ENCODE data around the gene AHNAK2. TPM values are rescaled to one million over a fixed set of nuclear protein-coding genes. Genes with fewer than 3 reads are reported as not detected.
"Not testable (repeated sequence)": the region's sequence is repeated elsewhere in the genome, so short reads cannot be mapped to it uniquely, and the experiment has no call there.

AHNAK2 gene
- total RNA-seq, 1 experiment from 2014 or later: 12.3 TPM

DNA sequence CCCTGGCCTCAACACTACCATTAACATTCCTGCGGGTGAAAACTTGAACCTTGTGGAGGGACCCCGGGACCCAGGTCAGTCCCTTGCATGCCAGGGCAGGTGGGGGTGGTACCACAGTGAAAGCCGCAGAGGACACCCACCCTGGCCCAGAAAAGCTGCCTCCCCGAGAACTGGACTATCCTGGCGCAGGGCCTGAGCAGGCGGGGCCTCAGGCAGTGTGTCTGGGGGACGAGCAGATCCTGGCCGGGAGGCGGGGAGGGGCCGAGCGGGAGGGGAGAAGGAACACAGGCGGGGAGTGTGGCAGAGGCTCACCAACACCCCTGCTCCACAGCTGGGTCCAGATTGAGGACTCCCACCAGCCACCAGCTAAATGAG is 10.0 kb downstream of the AHNAK2 start:
- in situ Hi-C loops (cut with HindIII; ENCODE audit: low pct_unique_long_range_greater_than_20kb, low sequenced_read_pairs): no loop called here

DNA sequence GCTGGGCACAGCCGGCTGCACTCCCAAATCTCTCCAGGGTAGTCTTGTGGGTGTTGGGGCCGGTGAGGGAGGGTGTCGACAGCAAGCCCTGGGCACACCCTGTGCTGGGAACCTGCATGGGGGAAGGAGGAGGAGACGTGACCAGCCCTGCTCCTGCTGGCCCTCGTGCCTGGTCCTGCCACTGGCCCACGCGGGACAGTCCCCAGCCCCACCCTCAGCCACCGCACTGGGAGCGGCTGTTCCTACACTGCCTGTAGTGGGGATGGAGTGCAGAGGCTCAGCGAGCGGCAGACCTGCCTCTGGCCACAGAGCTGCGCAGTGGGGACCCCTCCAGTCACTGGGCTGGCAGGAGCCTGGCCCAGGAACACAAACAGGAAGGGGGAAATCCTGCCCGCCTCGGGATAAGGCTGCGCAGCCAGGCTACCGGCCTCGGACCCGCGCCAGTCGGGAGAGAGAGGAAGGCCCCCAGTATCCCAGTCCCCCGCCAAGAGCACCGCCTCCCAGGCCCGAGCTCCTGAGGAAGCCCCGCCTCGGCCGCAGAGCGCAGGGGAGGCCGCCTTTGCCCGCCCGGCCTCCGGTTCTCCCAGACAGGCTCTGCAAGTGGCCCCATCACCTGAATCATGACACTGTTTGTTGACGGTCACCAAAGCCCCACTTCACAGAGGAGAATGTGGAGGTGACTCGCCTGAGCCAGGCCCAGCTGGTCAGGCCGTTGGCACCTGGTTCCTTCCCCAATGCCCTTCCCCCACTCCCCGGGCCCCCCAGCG is 10.6 kb downstream of the AHNAK2 start:
- in situ Hi-C loops (cut with HindIII; ENCODE audit: low pct_unique_long_range_greater_than_20kb, low sequenced_read_pairs): no loop called here
- no peak for DNase-seq (ENCODE audit: low read depth, low spot score)

More for the DNA sequence above, 10.0 kb downstream of the AHNAK2 start:
- no peak for DNase-seq (ENCODE audit: low read depth, low spot score)

DNA sequence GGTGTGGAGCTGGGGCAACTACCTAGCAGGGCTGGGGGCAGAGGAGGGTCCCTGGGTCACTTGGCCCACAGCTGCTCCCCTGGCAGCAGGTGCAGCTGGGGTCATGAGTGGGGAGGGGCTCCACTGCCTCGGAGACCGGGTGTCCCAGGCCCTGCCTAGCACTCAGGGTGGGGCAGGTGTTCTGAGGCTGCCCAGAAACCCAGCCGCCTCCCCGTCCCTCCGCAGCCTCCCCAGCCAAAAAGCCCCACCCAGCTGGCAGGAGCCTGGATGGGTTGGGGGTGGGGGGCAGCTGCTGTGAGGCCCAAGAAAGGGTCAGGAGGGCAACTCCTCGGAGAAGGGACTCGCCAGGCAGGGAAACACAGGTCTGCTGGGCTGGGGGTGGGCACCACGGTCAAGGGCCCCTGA is 11.2 kb downstream of the AHNAK2 start:
- no peak for DNase-seq (ENCODE audit: low read depth, low spot score)
- in situ Hi-C loops (cut with HindIII; ENCODE audit: low pct_unique_long_range_greater_than_20kb, low sequenced_read_pairs): no loop called here

DNA sequence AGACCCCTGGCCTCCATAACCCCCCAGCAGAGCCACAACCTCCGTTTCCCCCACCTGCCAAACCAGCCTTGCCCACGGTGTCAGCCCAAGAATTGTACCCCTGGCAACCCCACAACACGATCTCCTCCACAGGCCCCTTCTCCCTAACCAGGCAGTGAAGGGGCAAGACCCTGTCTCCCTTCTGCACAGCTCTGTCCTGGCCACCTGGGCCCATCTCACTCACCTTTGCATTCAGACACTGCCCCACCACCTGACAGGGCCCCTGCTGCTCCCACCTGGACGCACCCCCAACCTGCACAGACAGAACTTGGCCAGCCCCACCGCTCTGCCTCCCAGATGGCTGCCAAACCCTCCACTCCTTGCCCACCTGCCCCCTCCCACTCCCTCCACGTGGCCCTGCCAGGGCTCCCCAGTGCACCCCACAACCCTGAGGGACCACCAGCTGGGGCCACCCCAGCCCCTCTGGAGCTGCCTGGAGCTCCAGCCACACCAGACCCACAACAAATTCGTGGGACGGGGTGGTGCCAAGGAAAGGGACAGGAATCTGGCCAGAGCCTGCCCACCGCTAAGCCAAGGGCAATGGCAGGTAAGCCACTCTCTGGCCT is 11.8 kb downstream of the AHNAK2 start:
- in situ Hi-C loops (cut with HindIII; ENCODE audit: low pct_unique_long_range_greater_than_20kb, low sequenced_read_pairs): no loop called here
- DNase-seq (ENCODE audit: low read depth, low spot score): no peak

DNA sequence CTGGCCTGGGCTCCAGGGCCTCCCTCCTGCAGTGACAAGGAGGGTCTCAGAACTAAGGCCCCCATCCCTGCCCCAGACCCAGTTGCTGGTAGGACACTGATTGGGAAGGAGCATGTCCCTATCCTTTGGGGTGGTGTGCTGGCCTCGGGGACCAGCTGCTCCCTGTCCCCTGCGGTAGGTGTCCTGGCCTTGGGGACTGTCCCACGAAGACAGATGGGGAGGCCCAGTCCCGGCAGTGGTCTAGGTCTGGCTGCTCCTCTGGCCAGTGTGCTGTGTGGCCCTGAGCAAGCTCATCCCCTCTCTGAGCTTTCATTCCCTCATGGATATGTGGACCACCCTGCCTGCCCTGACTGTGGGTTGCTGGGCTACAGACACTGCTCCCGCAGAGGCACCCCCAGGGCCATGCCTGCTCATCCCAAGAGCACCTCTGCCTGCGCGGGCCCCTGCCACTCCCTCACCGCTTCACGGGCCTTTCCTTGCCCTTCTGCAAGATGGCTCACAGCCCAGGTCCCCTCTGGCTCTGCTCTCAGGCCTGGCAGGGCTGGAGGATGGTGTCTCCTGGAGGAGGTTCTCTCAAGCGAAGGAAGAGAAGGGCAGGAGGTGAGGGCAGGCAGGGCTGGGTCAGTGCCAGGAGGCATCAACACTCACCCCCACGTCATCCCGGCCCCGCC is 12.5 kb downstream of the AHNAK2 start:
- no peak for DNase-seq (ENCODE audit: low read depth, low spot score)
- in situ Hi-C loops (cut with HindIII; ENCODE audit: low pct_unique_long_range_greater_than_20kb, low sequenced_read_pairs): no loop called here

DNA sequence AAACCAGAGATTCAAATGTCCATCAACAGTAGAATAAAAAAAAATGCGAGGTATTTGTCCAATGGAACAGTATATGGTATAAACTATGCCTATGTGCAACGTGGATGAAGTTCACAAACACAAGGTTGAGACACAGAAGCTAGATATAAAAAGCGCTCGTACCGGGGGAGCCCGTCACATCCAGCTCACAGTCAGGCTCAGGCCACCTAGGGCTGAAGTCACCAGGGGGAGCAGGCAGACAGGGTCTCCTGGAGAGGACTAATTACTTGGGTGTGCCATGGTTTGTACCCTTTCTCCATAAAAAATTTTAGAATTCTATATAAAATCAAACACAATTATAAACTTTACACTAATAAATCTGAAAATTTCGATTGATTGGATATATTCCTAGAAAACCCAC is 13.6 kb downstream of the AHNAK2 start:
- in situ Hi-C loops (cut with HindIII; ENCODE audit: low pct_unique_long_range_greater_than_20kb, low sequenced_read_pairs): no loop called here
- no peak for DNase-seq (ENCODE audit: low read depth, low spot score)

DNA sequence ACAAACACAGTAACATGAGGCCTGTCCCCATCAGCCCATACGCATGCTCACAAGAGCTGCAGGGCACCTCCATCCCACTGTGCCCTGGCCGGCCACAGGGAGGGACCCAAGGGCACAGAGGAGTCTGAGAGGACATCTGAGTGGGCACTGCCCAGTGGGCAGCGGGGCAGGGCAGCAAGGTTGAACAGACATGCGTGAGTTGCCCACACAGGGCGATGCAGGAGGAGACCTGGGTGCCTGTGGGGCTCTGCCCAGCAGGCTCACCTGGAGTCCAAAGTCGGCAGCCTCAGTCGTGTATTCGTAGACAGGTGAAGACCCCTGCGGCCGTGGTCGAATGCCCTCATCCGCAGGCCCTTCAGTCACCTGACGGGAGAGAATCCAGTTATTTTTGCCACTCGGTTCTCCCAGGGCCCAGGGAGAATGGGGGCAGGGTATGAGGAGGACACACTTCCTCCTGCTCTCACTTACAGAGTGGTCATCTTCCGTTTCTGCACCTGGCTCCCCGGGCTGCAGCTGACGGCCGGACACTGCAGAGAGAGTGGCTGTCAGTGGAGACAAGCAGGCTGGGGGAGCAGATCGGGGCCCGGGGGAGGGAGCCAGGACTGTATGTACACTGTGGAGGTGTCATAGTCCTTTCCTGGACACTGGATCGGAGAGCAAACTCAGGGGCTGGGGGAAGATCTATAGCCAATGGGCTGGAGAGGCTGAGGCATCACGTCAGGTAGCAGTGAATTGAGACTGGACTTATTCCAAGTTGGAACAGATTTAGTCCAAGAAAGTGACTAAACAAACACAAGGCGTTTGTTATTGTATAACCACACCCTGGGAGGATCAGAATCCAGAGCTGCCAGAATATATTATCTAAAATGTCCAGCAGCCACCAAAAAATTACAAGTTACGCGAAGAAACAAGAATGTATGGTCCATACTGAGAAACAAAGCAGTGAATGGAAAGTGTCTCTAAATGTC is 20.7 kb downstream of the AHNAK2 start:
- in situ Hi-C loops (cut with HindIII; ENCODE audit: low pct_unique_long_range_greater_than_20kb, low sequenced_read_pairs): no loop called here
- DNase-seq (ENCODE audit: low read depth, low spot score): no peak

DNA sequence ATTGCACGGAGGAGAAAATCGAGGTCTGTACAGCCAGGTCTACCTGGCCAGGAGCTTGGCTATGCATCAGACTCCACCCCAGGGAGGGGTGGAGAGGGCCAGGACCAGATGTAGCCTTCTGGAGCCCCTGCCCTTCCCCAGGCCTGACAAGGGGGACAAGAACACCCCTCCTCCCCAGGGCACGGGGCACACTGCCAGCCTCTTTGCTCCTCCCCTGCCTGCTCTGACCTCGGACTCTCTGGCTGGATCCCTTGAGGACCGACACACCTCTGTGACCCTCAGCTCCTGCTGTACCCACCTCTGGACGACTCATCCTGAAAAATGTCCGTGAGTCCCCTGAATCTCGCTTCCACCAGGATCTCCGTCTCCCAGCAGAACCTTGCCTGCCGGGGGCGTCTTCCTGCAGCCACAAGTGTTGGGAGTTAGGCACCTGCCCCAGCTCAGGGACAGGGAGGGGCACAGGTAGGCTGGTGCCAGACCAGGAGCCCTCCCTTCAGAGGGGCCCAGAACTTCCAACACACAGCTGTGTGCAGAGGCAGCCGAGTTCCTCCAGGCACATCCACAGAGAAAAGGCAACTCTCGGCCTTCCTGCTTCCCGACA is 21.8 kb downstream of the AHNAK2 start:
- in situ Hi-C loops (cut with HindIII; ENCODE audit: low pct_unique_long_range_greater_than_20kb, low sequenced_read_pairs): no loop called here
- no peak for DNase-seq (ENCODE audit: low read depth, low spot score)

DNA sequence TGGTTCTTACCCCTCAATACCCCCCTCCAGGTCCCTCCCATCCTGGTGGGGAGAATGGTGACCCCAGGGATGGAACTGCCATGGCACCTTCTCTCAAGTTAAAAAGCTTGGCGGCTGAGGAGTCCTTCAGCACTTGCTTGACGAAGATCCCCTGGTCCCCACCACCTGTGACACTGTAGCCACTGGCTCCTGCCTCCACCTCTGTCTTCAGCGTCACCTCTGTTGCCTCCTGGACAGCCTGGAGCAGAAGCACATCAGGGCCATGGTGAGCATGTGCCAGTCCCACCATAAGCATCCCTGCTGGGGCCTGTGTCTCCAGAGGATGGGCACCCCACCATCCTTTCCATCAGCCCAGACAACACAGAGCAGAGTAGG is 22.8 kb downstream of the AHNAK2 start:
- in situ Hi-C loops (cut with HindIII; ENCODE audit: low pct_unique_long_range_greater_than_20kb, low sequenced_read_pairs): no loop called here
- DNase-seq (ENCODE audit: low read depth, low spot score): no peak

DNA sequence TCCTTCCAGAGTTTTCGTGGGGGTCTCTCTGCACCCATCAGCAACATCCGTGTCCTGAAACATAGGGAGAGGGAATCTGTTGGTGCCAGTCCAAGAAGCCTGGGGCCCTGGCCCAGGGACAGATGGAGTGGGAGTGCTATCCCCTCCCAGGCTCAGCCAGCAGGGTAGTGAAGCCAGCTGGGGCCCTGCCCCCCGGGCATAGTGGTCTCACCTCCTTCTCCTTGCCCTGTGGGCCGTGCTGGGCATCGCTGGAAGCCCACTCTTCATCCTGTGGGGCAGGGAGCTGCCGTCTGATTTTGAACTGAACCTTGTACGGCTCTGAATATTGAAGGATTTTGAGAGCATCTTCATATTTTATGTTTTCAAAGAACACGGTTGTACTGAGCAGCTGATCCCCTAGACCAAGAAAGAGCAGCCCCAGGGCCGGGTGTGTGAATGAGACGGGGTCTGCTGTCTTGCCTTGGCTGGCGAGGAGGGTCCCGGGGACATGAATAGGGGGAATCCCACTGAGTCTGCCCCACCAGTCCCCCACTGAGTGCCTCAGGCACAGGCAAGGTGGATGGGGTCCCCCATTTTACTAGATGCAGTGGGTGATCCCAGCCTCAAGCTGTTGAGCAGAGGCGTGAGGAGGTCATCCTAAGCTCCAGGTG is 23.3 kb downstream of the AHNAK2 start:
- in situ Hi-C loops (cut with HindIII; ENCODE audit: low pct_unique_long_range_greater_than_20kb, low sequenced_read_pairs): no loop called here

DNA sequence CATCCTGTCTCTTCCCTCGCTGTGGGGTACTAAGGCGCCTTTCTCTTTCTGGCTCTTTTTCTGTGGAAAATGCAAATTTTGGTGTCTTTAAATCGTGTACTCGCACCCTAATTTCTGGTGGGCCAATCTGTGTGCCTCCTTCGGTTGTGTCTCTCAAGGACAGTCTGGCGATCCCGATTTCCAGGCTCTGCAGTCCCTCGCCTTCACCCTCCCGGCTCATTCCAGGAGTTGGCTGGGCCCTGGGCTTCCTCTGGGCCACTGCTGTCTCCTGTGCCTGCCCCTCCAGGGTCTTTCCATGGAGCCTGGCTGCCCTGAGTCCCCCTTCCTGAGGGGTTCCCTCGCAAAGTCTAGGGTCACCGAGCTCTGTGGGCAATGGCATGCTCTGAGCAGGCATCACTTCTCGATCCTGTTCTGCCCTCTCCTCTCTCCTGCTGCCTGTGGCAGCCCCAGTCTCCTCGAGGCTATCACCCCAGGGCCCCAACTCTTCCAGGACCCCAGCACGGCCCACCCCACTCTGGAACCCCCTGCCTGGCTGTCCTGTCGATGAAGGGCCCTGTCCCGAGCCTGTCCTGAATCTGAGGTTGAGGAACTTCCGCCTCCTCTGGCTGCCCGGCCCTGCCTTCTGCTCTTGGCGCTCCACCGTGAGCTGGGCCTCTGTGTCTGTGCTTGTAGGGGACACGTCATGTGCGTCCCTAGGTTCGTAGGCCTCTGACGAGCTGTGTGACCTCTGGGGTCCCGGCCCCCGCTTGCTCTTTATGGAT is 24.1 kb downstream of the AHNAK2 start:
- in situ Hi-C loops (cut with HindIII; ENCODE audit: low pct_unique_long_range_greater_than_20kb, low sequenced_read_pairs): no loop called here
- no peak for DNase-seq (ENCODE audit: low read depth, low spot score)

More for the DNA sequence above, 23.3 kb downstream of the AHNAK2 start:
- DNase-seq (ENCODE audit: low read depth, low spot score): no peak

DNA sequence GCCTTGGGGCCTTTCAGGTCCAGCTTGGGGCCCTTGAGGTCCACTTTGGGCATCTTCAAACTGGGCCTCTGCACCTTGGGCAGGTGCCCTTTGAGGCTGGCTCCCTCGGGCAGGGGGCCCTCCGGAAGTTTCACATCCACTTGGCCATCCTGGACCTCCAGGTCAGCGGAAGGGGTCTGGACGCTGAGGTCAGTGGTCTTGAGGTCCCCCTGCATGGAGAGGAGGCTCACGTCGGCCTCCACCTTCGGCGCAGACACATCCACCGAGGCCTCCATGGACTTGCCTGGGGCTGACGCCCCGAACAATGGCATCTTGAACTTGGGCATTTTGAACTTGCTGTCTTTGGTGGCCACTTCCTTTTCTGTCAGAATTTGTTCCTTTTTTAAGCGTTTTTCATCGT is 25.1 kb downstream of the AHNAK2 start:
- DNase-seq (ENCODE audit: low read depth, low spot score): no peak
- in situ Hi-C loops (cut with HindIII; ENCODE audit: low pct_unique_long_range_greater_than_20kb, low sequenced_read_pairs): no loop called here

DNA sequence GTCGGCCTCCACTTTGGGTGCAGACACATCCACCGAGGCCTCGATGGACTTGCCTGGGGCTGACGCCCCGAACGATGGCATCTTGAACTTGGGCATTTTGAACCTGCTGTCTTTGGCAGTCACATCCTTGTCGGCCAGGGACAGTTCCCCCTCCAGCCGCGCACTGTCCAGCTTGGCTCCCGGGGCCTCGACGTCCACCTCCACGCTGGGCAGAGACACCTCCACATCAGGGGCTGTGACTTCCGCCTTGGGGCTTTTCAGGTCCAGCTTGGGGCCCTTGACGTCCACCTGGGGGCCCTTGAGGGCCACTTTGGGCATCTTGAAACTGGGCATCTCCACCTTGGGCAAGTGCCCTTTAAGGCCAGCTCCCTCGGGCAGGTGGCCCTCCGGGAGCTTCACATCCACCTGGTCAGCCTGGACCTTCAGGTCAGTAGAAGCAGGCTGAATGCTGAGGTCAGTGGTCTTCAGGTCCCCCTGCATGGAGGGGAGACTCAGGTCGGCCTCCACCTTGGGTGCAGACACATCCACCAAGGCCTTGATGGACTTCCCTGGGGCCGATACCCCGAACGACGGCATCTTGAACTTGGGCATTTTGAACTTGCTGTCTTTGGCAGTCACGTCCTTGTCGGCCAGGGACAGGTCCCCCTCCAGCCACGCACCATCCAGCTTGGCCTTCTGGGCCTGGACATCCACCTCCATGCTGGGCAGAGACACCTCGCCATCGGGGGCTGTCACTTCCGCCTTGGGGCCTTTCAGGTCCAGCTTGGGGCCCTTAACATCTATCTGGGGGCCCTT is 26.1 kb downstream of the AHNAK2 start:
- DNase-seq (ENCODE audit: low read depth, low spot score); in situ Hi-C loops (cut with HindIII; ENCODE audit: low pct_unique_long_range_greater_than_20kb, low sequenced_read_pairs): not testable (repeated sequence)

DNA sequence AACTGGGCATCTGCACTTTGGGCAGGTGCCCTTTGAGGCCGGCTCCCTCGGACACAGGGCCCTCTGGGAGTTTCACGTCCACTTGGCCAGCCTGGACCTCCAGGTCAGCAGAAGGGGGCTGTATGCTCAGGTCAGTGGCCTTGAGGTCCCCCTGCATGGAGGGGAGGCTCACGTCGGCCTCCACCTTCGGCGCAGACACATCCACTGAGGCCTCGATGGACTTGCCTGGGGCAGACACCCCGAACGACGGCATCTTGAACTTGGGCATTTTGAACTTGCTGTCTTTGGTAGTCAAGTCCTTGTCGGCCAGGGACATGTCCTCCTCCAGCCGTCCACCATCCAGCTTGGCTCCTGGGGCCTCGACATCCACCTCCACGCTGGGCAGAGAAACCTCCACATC is 27.5 kb downstream of the AHNAK2 start:
- in situ Hi-C loops (cut with HindIII; ENCODE audit: low pct_unique_long_range_greater_than_20kb, low sequenced_read_pairs); DNase-seq (ENCODE audit: low read depth, low spot score): not testable (repeated sequence)

DNA sequence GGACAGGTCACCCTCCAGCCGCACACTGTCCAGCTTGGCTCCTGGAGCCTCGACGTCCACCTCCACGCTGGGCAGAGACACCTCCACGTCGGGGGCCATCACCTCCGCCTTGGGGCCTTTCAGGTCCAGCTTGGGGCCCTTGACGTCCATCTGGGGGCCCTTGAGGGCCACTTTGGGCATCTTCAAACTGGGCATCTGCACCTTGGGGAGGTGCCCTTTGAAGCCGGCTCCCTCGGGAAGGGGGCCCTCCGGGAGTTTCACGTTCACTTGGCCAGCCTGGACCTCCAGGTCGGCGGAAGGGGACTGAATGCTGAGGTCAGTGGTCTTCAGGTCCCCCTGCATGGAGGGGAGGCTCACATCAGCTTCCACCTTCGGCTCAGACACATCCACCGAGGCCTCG is 28.2 kb downstream of the AHNAK2 start:
- in situ Hi-C loops (cut with HindIII; ENCODE audit: low pct_unique_long_range_greater_than_20kb, low sequenced_read_pairs): no loop called here

More for the DNA sequence above, 28.2 kb downstream of the AHNAK2 start:
- no peak for DNase-seq (ENCODE audit: low read depth, low spot score)
